ENCODE data around the gene KASH5.
A peak's percentile ranks its signal among the peaks of the same experiment; 100 is the strongest.

KASH5 gene

GRCh38 chr19:49431330-49431749, 43.3 kb downstream of the KASH5 start:
- H3K9me3 Mint-ChIP-seq: no peaks in the 10 kb centered on the region
- no peaks in the 10 kb centered on the region for H3K36me3 Mint-ChIP-seq
- H3K27ac Mint-ChIP-seq: no peak overlapping the region
- H3K4me1 Mint-ChIP-seq: peaks cover 63% of the 10 kb centered on the region
- H3K4me3 Mint-ChIP-seq: no peak overlapping the region
- peaks cover 99% of the 10 kb centered on the region for H3K27me3 Mint-ChIP-seq
- ATAC-seq: no peak

- H3K36me3 Mint-ChIP-seq: no peaks in the 10 kb centered on the region
- peaks cover 63% of the 10 kb centered on the region for H3K4me1 Mint-ChIP-seq
- H3K27ac Mint-ChIP-seq: no peak overlapping the region
- peaks cover 99% of the 10 kb centered on the region for H3K27me3 Mint-ChIP-seq
- no peak overlapping the region for H3K4me3 Mint-ChIP-seq
- no peaks in the 10 kb centered on the region for H3K9me3 Mint-ChIP-seq
- peak; percentile 32 for ATAC-seq
Measured at GRCh38 chr19:49432141-49433073, 44.4 kb downstream of the KASH5 start.

- Mint-ChIP-seq H3K27ac (no peak overlapping the region), H3K4me1 (peaks cover 60% of the 10 kb centered on the region), H3K27me3 (peaks cover 99% of the 10 kb centered on the region), H3K9me3 (no peaks in the 10 kb centered on the region), H3K36me3 (no peaks in the 10 kb centered on the region), H3K4me3 (peak overlapping the region; percentile 24)
- no peak for ATAC-seq
Measured at GRCh38 chr19:49433240-49433901, 45.3 kb downstream of the KASH5 start.

GRCh38 chr19:49434907-49435583, 47.0 kb downstream of the KASH5 start:
- H3K36me3 Mint-ChIP-seq: no peaks in the 10 kb centered on the region
- H3K4me1 Mint-ChIP-seq: peaks cover 51% of the 10 kb centered on the region
- no peaks in the 10 kb centered on the region for H3K9me3 Mint-ChIP-seq
- ATAC-seq: no peak
- H3K4me3 Mint-ChIP-seq: no peak overlapping the region
- no peak overlapping the region for H3K27ac Mint-ChIP-seq
- H3K27me3 Mint-ChIP-seq: peaks cover 99% of the 10 kb centered on the region

DNA sequence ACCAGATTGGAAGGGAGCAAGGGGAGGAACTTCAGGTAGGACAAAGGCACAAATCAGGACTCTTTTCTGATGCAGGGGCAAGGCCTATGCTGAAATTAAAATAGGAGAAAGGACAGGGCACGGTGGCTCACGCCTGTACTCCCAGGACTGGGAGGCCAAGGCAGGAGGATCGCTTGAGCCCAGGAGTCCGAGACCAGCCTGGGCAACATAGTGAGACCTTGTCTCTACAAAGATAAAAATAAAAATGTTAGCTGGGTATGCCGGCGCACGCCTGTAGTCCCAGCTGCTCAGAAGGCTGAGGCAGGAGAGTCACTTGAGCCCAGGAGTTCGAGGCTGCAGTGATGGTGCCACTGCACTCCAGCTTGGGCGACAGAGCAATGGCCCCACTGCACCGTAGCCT, 47.6 kb downstream of the KASH5 start:
- Mint-ChIP-seq H3K4me1 (peaks cover 48% of the 10 kb centered on the region), H3K27ac (no peak overlapping the region), H3K27me3 (peaks cover 99% of the 10 kb centered on the region), H3K9me3 (no peaks in the 10 kb centered on the region), H3K4me3 (no peak overlapping the region), H3K36me3 (no peaks in the 10 kb centered on the region)
- no peak for ATAC-seq

DNA sequence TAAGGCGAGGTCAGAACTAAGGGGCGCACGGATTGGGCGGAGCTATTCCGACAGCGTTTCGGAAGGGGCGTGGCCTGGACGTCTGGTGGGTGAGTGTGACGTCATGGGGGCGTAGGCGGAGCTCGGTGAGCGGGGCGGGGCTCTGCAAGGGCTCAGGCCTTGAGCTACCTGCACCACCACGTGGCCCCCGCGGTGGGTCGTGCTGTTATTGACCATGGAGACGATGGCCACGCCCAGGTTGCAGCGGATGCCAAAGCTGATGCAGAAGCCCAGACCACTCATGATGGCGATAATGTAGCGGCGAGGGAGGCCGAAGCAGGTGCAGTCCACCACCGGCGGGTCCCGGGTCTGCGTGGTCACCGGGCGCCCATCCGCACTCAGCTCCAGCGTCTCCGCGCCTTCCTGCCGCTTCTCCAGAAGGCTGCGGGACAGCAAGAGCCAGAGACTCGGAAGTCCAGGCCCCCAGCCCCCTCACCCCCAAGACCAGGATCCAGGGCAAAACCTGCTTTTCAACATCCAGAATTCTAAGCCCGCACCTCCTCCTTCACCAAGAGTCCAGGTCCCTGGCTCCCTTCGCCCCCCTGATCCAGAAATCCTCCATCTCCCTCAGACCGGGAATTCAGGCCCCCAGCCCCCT, 48.5 kb downstream of the KASH5 start:
- Mint-ChIP-seq H3K27me3 (peaks cover 99% of the 10 kb centered on the region), H3K4me1 (peaks cover 51% of the 10 kb centered on the region), H3K36me3 (no peaks in the 10 kb centered on the region), H3K4me3 (no peak overlapping the region), H3K9me3 (no peaks in the 10 kb centered on the region), H3K27ac (no peak overlapping the region)
- no peak for ATAC-seq

- ATAC-seq: no peak
- Mint-ChIP-seq H3K27me3 (peaks cover 99% of the 10 kb centered on the region), H3K9me3 (peaks cover 3% of the 10 kb centered on the region), H3K4me3 (no peak overlapping the region), H3K27ac (no peak overlapping the region), H3K4me1 (peaks cover 55% of the 10 kb centered on the region), H3K36me3 (no peaks in the 10 kb centered on the region)
Measured at GRCh38 chr19:49437231-49437630, 49.2 kb downstream of the KASH5 start.

DNA sequence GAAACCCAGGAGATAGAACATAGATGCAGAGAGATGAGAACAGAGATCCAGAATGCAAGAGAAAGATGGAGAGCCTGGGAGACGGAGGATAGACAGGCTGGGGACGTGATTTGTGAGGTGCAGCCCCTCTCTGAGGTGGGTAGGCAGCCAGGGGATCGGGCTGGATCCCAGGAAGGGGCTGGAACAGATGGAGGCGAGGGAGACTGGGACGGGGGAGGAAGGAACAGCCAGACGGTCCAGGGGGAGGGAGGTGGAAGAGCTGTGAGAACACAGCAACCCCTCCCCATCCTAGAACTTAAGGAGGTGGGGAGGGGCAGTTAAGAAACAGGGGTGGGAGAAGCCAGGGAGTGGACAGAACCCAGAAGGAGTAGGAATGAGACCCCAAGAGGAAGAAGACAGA, 50.2 kb downstream of the KASH5 start:
- H3K4me1 Mint-ChIP-seq: peaks cover 50% of the 10 kb centered on the region

GRCh38 chr19:49439836-49440235, 51.8 kb downstream of the KASH5 start:
- Mint-ChIP-seq H3K27me3 (peaks cover 83% of the 10 kb centered on the region), H3K9me3 (peaks cover 3% of the 10 kb centered on the region), H3K36me3 (no peaks in the 10 kb centered on the region), H3K4me1 (peaks cover 55% of the 10 kb centered on the region), H3K27ac (no peak overlapping the region), H3K4me3 (no peak overlapping the region)
- no peak for ATAC-seq

More for the DNA sequence above, 50.2 kb downstream of the KASH5 start:
- peaks cover 98% of the 10 kb centered on the region for H3K27me3 Mint-ChIP-seq
- H3K4me3 Mint-ChIP-seq: no peak overlapping the region
- H3K36me3 Mint-ChIP-seq: no peaks in the 10 kb centered on the region
- ATAC-seq: no peak
- H3K27ac Mint-ChIP-seq: no peak overlapping the region
- peaks cover 3% of the 10 kb centered on the region for H3K9me3 Mint-ChIP-seq

DNA sequence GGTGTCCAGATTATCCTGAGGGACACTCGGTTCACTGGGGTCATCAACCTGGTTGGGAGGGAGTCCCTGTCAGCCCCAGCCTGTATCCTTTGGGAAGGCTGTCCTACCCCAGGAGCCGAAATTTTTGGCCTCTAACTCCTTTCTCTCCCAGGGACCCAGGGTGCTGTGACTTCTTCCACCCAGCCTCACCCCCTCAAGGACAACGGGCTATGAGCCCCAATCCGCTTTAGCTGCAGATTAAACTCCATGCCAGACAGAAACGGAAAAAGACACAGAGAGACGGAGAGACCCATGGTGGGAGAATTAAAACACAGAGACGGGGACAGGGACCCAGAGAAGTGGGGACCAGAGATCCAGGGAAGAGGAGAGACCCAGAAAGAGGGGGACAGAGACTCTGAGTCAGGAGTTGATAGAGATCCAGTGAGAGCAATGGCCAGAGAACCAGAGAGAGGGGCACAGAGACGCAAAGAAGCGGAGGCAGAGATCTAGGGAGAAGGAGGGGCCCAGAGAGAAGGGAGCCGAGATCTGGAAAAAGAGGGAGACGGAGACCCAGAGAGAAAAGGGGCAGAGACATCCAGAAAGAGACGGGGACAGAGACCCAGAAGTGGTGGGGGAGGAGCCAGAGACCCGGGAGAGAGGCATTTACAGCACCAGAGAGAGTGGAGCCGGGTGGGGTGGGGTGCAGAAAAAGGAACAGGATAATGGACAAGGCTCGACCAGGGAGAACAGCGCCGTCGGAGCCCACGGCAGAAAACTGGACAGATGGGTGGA, 52.6 kb downstream of the KASH5 start:
- Mint-ChIP-seq H3K27ac (no peak overlapping the region), H3K4me1 (peaks cover 61% of the 10 kb centered on the region), H3K27me3 (peaks cover 75% of the 10 kb centered on the region), H3K9me3 (peaks cover 3% of the 10 kb centered on the region), H3K36me3 (no peaks in the 10 kb centered on the region), H3K4me3 (peak overlapping the region; percentile 16)
- no peak for ATAC-seq

DNA sequence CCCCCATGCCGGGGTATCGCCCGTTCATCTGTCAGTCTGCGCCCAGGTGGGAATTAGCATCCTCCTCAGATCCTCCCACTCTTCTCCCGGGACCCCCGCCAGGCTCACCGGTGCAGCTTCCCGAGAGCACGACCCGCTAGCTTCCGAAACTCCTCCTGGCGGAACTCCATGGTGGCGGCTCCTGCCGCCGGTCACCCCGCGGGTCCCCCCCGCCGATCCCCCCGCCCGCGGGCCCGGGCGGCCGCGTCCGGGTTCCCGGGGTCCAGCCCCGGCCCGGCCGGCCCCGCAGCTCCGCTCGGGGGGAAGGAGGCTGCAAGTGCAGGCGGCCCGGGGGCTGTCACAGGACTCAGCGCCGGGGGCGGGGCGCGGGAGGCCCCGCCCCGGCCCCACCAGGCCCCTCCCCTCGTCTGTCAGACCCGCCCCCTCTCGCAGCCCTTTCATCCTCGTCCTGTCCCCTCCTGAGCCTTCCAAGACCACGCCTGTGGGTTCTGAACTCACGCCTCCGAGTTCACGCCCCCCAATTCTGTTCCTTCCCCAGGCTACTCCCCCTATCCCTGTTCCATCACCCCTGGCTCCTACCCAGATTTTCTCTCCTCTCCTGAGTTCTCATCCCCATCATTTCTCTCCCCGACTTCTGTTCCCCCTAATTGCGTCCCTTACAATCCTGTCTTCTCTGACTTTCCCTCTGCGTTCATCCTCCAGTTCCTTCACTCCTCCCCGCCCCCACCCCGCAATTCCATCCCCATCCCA, 53.3 kb downstream of the KASH5 start, which contains the start of gene SLC17A7:
Gene SLC17A7, minus strand, starts transcription at position 318 of the 750 bp plus-strand sequence. Its CDS starts 148 bp downstream, at position 170.
- Mint-ChIP-seq H3K4me3 (peak within 1 kb of the TSS; percentile 70), H3K36me3 (no peaks in the 10 kb centered on the region), H3K4me1 (peaks cover 54% of the 10 kb centered on the region), H3K9me3 (peaks cover 3% of the 10 kb centered on the region), H3K27me3 (peaks cover 68% of the 10 kb centered on the region), H3K27ac (peak within 1 kb of the TSS; percentile 74)
- ATAC-seq: no peak

DNA sequence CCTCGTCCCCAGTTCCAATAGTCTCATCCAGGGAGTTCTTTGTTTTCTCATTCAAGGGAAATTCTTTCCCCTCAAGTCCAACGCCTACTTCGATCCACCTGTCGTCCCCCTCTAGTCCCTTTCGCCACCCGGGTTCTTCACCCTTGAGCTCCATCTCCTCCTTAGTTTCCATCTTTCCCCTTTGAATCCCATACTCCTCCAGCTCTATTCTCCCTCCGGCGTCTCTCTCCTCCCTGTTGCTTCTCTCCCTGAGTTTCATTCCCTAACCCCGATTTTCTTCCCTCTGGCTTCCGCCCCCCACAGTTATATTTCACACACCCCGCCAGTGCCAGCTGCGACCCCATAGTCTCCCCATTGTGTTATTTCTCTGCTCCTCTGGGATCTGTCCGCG, 53.9 kb downstream of the KASH5 start:
- Mint-ChIP-seq H3K36me3 (peaks cover 5% of the 10 kb centered on the region), H3K27ac (peak overlapping the region; percentile 74), H3K4me3 (peak overlapping the region; percentile 70), H3K27me3 (peaks cover 62% of the 10 kb centered on the region), H3K9me3 (peaks cover 3% of the 10 kb centered on the region), H3K4me1 (peaks cover 48% of the 10 kb centered on the region)
- no peak for ATAC-seq

DNA sequence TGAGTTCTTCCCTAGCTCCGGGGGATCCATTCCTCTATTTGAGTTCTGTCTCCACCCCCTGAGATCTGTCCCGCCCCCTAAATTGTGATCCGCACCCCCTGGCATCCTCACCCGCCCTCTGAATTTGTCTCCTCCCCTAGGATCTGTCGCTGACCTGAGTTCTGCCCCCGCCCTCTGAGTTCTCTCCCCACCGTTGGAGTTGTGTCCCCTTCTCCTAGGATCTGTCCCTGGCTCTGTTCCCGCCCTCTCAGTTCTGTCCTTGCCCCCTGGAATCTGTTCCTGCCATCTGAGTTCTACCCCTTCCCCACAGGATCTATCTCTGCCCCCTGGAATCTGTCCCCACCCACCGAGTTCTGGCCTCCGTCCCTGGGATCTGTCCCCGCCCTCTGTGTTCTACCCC, 54.3 kb downstream of the KASH5 start:
- Mint-ChIP-seq H3K36me3 (peaks cover 9% of the 10 kb centered on the region), H3K4me3 (peak overlapping the region; percentile 70), H3K9me3 (peaks cover 3% of the 10 kb centered on the region), H3K27me3 (peaks cover 58% of the 10 kb centered on the region), H3K27ac (peak overlapping the region; percentile 74), H3K4me1 (peaks cover 44% of the 10 kb centered on the region)
- no peak for ATAC-seq
